Fibroblast of mammary gland (primary cell): ENCODE results near the gene PRR12.

ENCODE experiments used
- DNase-seq: peaks from one replicate; pipeline ENCODE4 v3.0.0-alpha.2; 2010; ENCODE audit warnings: low read depth
- H3K4me3 ChIP-seq: 2 replicates; pipeline ENCODE4 v1.5.1; 2011; ENCODE audit warnings: low read depth, mild to moderate bottlenecking, low read length, moderate library complexity; ENCODE audit not compliant: control insufficient read depth
- CTCF ChIP-seq: conservative IDR thresholded peaks from 2 replicates; pipeline ENCODE4 v1.5.1; 2011; ENCODE audit warnings: low read depth, low read length, inconsistent platforms; ENCODE audit not compliant: control insufficient read depth, insufficient read depth

The PRR12 gene

GRCh38 chr19:49666120-49666444, 75.1 kb downstream of the PRR12 start:
- peak; percentile 30 for DNase-seq
- TF ChIP-seq CTCF, result no peak
- H3K4me3 ChIP-seq, result peak overlapping the region; percentile 92

- no peak for TF ChIP-seq CTCF
- H3K4me3 ChIP-seq, result no peak overlapping the region
- no peak for DNase-seq
Observed at GRCh38 chr19:49667473-49667872, 76.5 kb downstream of the PRR12 start.

GRCh38 chr19:49669516-49669915, 78.5 kb downstream of the PRR12 start:
- TF ChIP-seq CTCF, result no peak
- DNase-seq, result peak; percentile 32
- no peak overlapping the region for H3K4me3 ChIP-seq

GRCh38 chr19:49672131-49672919, 81.3 kb downstream of the PRR12 start:
- no peak overlapping the region for H3K4me3 ChIP-seq
- DNase-seq, result peak; percentile 67

More at GRCh38 chr19:49672131-49672919, 81.3 kb downstream of the PRR12 start:
- peak; percentile 88 for TF ChIP-seq CTCF
